Loucy (cell line): ENCODE results near the gene CA7.

Source experiments
- CTCF ChIP-seq: fragments of 200-600 bp; sonication (generic); conservative IDR thresholded peaks from 2 replicates; pipeline ENCODE4 v1.5.1; 2014; ENCODE audit warnings: mild to moderate bottlenecking, antibody characterized with exemption, low read length
- EZH2phosphoT487 ChIP-seq: fragments of 200-600 bp; IDR thresholded peaks from 2 replicates; pipeline ENCODE4 v1.6.1; 2018; ENCODE audit warnings: antibody characterized with exemption, mild to moderate bottlenecking, moderate library complexity, borderline replicate concordance

- no peak for TF ChIP-seq CTCF
- TF ChIP-seq EZH2phosphoT487, result no peak
Observed at GRCh38 chr16:66886914-66887313, 42.7 kb downstream of the CA7 start.
